ENCODE measurements around the gene MAPT. TPM values are rescaled to one million over a fixed set of nuclear protein-coding genes. Genes with fewer than 3 reads are reported as not detected.

MAPT gene
- total RNA-seq, 1 donor from 2014 or later = 2.4 TPM

- no peaks in the 10 kb centered on the region for H3K79me2 ChIP-seq (ENCODE audit: low read depth)
- H3K4me1 ChIP-seq = no peaks in the 10 kb centered on the region
- no peaks in the 10 kb centered on the region for H3K36me3 Mint-ChIP-seq
- no peak overlapping the region for H3K27ac ChIP-seq
- H3K27me3 Mint-ChIP-seq (ENCODE audit: insufficient read depth, low read depth) = peaks cover 15% of the 10 kb centered on the region
- peaks cover 12% of the 10 kb centered on the region for H3K4me1 Mint-ChIP-seq
- H3K4me2 ChIP-seq = no peak overlapping the region
- H3K27me3 ChIP-seq = no peaks in the 10 kb centered on the region
- no peak overlapping the region for H3K9ac ChIP-seq
- no peak overlapping the region for H3K27ac Mint-ChIP-seq
- H2AFZ ChIP-seq (replicated peaks) = no peak overlapping the region
- no peaks in the 10 kb centered on the region for H3F3A ChIP-seq (ENCODE audit: low read depth)
- DNase-seq (ENCODE audit: low spot score) = no peak
- TF ChIP-seq EZH2phosphoT487 (IDR thresholded peaks at IDR 0.05) (no peak), CTCF (IDR thresholded peaks at IDR 0.05) (no peak), EZH2 (IDR thresholded peaks at IDR 0.05) (no peak)
- H3K9me3 ChIP-seq (ENCODE audit: low read depth) = no peaks in the 10 kb centered on the region
- no peaks in the 10 kb centered on the region for H3K36me3 ChIP-seq
- no peak overlapping the region for H3K4me3 Mint-ChIP-seq
- H3K4me3 ChIP-seq = no peak overlapping the region
- no peaks in the 10 kb centered on the region for H4K20me1 ChIP-seq (ENCODE audit: low read depth)
- H3K9me3 Mint-ChIP-seq = peaks cover 2% of the 10 kb centered on the region
Observed at GRCh38 chr17:45919136-45919535, 24.8 kb downstream of the MAPT start.

GRCh38 chr17:45920083-45920482 is 25.7 kb downstream of the MAPT start:
- Histone ChIP-seq H3K36me3 (no peaks in the 10 kb centered on the region), H2AFZ (replicated peaks) (no peak overlapping the region), H3K79me2 (ENCODE audit: low read depth) (no peaks in the 10 kb centered on the region), H3K27ac (no peak overlapping the region), H3K4me3 (no peak overlapping the region), H3F3A (ENCODE audit: low read depth) (no peaks in the 10 kb centered on the region), H3K9me3 (ENCODE audit: low read depth) (no peaks in the 10 kb centered on the region), H3K9ac (no peak overlapping the region), H3K4me2 (no peak overlapping the region), H4K20me1 (ENCODE audit: low read depth) (no peaks in the 10 kb centered on the region), H3K27me3 (no peaks in the 10 kb centered on the region), H3K4me1 (no peaks in the 10 kb centered on the region)
- Mint-ChIP-seq H3K27ac (no peak overlapping the region), H3K4me3 (no peak overlapping the region), H3K9me3 (no peaks in the 10 kb centered on the region), H3K36me3 (no peaks in the 10 kb centered on the region), H3K4me1 (peaks cover 8% of the 10 kb centered on the region), H3K27me3 (ENCODE audit: insufficient read depth, low read depth) (peaks cover 15% of the 10 kb centered on the region)
- no peak for DNase-seq (ENCODE audit: low spot score)
- TF ChIP-seq CTCF (IDR thresholded peaks at IDR 0.05) (no peak), EZH2phosphoT487 (IDR thresholded peaks at IDR 0.05) (no peak), EZH2 (IDR thresholded peaks at IDR 0.05) (no peak)

- Histone ChIP-seq H3F3A (ENCODE audit: low read depth) (no peaks in the 10 kb centered on the region), H3K36me3 (no peaks in the 10 kb centered on the region), H2AFZ (replicated peaks) (no peak overlapping the region), H3K9me3 (ENCODE audit: low read depth) (no peaks in the 10 kb centered on the region), H3K4me3 (no peak overlapping the region), H3K27me3 (no peaks in the 10 kb centered on the region), H3K4me2 (no peak overlapping the region), H3K9ac (no peak overlapping the region), H3K4me1 (no peaks in the 10 kb centered on the region), H3K27ac (no peak overlapping the region), H4K20me1 (ENCODE audit: low read depth) (no peaks in the 10 kb centered on the region), H3K79me2 (ENCODE audit: low read depth) (no peaks in the 10 kb centered on the region)
- Mint-ChIP-seq H3K9me3 (no peaks in the 10 kb centered on the region), H3K4me3 (no peak overlapping the region), H3K4me1 (peaks cover 5% of the 10 kb centered on the region), H3K27ac (no peak overlapping the region), H3K27me3 (ENCODE audit: insufficient read depth, low read depth) (peaks cover 9% of the 10 kb centered on the region), H3K36me3 (no peaks in the 10 kb centered on the region)
- TF ChIP-seq EZH2 (IDR thresholded peaks at IDR 0.05) = no peak
- no peak for TF ChIP-seq CTCF (IDR thresholded peaks at IDR 0.05)
- no peak for TF ChIP-seq EZH2phosphoT487 (IDR thresholded peaks at IDR 0.05)
- DNase-seq (ENCODE audit: low spot score) = no peak
Observed at GRCh38 chr17:45923511-45924268, 29.3 kb downstream of the MAPT start.
